DMS53 treated with DMSO at 0.1 percent for 48 hours (cell line): ENCODE data around the gene SLC12A7.
"Not testable (repeated sequence)": the region's sequence is repeated elsewhere in the genome, so short reads cannot be mapped to it uniquely, and the experiment has no call there.

Experiments used
- DNase-seq: peaks from one replicate; lab custom pipeline; 2025; ENCODE audit not compliant: unreplicated experiment; lab: John Stamatoyannopoulos, UW

SLC12A7 gene

GRCh38 chr5:1011741-1012312 is 100.0 kb downstream of the SLC12A7 start:
- DNase-seq, result no peak

- no peak for DNase-seq
Observed at GRCh38 chr5:1011226-1011631, 100.6 kb downstream of the SLC12A7 start.

- peak; percentile 84 for DNase-seq
Observed at GRCh38 chr5:1010641-1011046, 101.2 kb downstream of the SLC12A7 start.

GRCh38 chr5:1010181-1010510 is 101.7 kb downstream of the SLC12A7 start:
- peak; percentile 36 for DNase-seq

GRCh38 chr5:1009359-1010180 is 102.3 kb downstream of the SLC12A7 start:
- no peak for DNase-seq

- DNase-seq, result peak; percentile 12
Observed at GRCh38 chr5:1008451-1009358, 103.2 kb downstream of the SLC12A7 start, which contains the start of gene NKD2. NKD2 (plus strand) TSS chr5:1008802; CDS start chr5:1009058, 256 bp downstream.

- no peak for DNase-seq
Observed at GRCh38 chr5:1007681-1008450, 104.0 kb downstream of the SLC12A7 start.

- DNase-seq, result no peak
Observed at GRCh38 chr5:1007221-1007680, 104.6 kb downstream of the SLC12A7 start.

- DNase-seq, result no peak
Observed at GRCh38 chr5:1006656-1007071, 105.2 kb downstream of the SLC12A7 start.

GRCh38 chr5:1005904-1006655 is 105.8 kb downstream of the SLC12A7 start:
- no peak for DNase-seq

GRCh38 chr5:1005249-1005851 is 106.5 kb downstream of the SLC12A7 start:
- no peak for DNase-seq

GRCh38 chr5:1004461-1005248 is 107.2 kb downstream of the SLC12A7 start:
- peak; percentile 49 for DNase-seq

- peak; percentile 74 for DNase-seq
Observed at GRCh38 chr5:1003296-1003937, 108.4 kb downstream of the SLC12A7 start.

- no peak for DNase-seq
Observed at GRCh38 chr5:1002836-1003235, 109.0 kb downstream of the SLC12A7 start.

GRCh38 chr5:1002271-1002546 is 109.7 kb downstream of the SLC12A7 start:
- DNase-seq, result no peak

- DNase-seq, result no peak
Observed at GRCh38 chr5:1001406-1002270, 110.2 kb downstream of the SLC12A7 start.

- not testable (repeated sequence) for DNase-seq
Observed at GRCh38 chr5:1000831-1001230, 111.0 kb downstream of the SLC12A7 start.
